CMK (cell line): Measurements from ENCODE around the gene IMPDH2.

Source experiments
- DNase-seq: peaks from one replicate; pipeline ENCODE4 v3.0.0-alpha.2; 2010; ENCODE audit warnings: low read depth

Gene IMPDH2

DNA sequence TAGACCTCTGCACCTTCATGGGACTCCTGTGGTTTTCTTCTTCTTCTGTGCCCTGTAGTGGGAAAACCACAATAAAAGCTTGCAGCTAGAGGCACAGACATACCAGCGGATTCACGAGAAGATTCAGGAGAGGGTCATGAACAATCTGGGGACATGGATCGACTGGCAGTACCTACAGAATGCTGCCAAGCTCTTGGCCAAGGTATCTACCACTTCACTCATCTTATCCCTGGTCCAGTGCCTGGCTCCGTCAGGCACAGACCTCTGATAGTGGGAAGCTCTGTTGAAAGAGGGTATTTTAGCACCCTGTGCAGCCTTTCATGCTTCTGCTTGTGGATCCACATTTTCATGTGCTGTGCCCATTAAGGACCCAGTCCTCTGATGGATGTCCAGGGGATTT lies 48.9 kb downstream of the IMPDH2 start:
- no peak for DNase-seq

DNA sequence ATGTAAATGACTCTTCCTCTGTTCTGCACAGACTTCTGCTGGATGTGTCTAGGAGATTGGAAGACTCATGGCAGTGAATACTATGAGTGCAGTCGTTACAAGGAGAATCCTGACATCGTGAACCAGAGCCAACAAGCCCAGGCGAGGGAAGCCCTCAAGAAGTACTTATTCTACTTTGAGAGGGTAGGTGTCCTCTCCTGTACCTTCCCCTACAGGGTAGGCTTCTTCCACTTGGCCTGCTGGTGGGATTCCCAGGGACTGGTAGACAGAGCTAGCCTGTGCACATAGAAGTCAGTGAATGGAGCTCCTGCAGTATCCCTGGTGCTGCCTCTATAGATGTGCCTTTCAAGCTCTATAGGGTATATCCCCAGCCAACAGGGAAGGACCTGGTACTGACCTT lies 49.7 kb downstream of the IMPDH2 start:
- DNase-seq, result no peak
